Measurements from ENCODE around the gene FOXP4. TPM values are rescaled to one million over a fixed set of nuclear protein-coding genes. Genes with fewer than 3 reads are reported as not detected.

Gene FOXP4
- polyA plus RNA-seq, 1 experiment = 1.9 TPM

GRCh38 chr6:41511443-41512060 is 34.6 kb upstream of the FOXP4 start:
- H3K9me3 ChIP-seq (ENCODE audit: control insufficient read depth, insufficient read depth, low read length) = no peaks in the 10 kb centered on the region
- no peak for DNase-seq (ENCODE audit: low read depth, low spot score)
- TF ChIP-seq, protein P1, sequence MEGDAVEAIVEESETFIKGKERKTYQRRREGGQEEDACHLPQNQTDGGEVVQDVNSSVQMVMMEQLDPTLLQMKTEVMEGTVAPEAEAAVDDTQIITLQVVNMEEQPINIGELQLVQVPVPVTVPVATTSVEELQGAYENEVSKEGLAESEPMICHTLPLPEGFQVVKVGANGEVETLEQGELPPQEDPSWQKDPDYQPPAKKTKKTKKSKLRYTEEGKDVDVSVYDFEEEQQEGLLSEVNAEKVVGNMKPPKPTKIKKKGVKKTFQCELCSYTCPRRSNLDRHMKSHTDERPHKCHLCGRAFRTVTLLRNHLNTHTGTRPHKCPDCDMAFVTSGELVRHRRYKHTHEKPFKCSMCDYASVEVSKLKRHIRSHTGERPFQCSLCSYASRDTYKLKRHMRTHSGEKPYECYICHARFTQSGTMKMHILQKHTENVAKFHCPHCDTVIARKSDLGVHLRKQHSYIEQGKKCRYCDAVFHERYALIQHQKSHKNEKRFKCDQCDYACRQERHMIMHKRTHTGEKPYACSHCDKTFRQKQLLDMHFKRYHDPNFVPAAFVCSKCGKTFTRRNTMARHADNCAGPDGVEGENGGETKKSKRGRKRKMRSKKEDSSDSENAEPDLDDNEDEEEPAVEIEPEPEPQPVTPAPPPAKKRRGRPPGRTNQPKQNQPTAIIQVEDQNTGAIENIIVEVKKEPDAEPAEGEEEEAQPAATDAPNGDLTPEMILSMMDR (IDR thresholded peaks at IDR 0.05; ENCODE audit: low read depth, low read length) = no peak
- CTCF ChIA-PET = no interaction called here
- H3K27ac ChIP-seq (ENCODE audit: low read depth, low read length) = no peak overlapping the region
- POLR2A ChIA-PET = no interaction called here
- peaks cover 17% of the 10 kb centered on the region for H3K27me3 ChIP-seq (ENCODE audit: control insufficient read depth, insufficient read depth, low read length)
- H3K4me3 ChIP-seq (ENCODE audit: low read depth, low read length) = no peak overlapping the region

- no peak overlapping the region for H3K27ac ChIP-seq (ENCODE audit: low read depth, low read length)
- no peak overlapping the region for H3K4me3 ChIP-seq (ENCODE audit: low read depth, low read length)
- TF ChIP-seq, protein P1 (IDR thresholded peaks at IDR 0.05; ENCODE audit: low read depth, low read length) = no peak
- no peak for DNase-seq (ENCODE audit: low read depth, low spot score)
- no peaks in the 10 kb centered on the region for H3K9me3 ChIP-seq (ENCODE audit: control insufficient read depth, insufficient read depth, low read length)
- POLR2A ChIA-PET = no interaction called here
- peaks cover 17% of the 10 kb centered on the region for H3K27me3 ChIP-seq (ENCODE audit: control insufficient read depth, insufficient read depth, low read length)
- CTCF ChIA-PET = no interaction called here
These were observed 34.0 kb upstream of the FOXP4 start for GRCh38 chr6:41512146-41512701.

DNA sequence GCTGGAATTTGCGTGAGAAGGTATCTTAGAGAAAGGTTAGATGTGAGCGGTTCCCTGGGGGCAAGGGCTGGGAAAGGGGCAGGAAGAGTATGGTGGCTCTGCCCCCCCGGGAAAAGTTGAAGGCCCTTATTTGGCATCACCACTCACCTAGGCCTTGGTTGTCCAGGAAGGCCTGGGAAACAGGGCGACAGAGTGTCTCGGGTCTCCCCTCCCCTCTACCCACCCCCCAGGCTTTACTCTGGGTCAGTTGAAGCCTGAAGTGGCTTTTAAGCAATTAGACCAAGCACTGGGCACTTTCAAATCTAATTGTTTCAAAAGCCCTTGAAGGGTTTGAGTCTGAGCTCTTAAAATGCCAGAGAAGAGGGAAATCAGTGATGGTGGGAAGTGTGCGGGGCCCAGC is 30.2 kb upstream of the FOXP4 start:
- no peak overlapping the region for H3K27ac ChIP-seq (ENCODE audit: low read depth, low read length)
- H3K9me3 ChIP-seq (ENCODE audit: control insufficient read depth, insufficient read depth, low read length) = no peaks in the 10 kb centered on the region
- ChIA-PET CTCF (no interaction called here), POLR2A (interaction anchor here (0.6 kb wide), 1 partner anchor 117 kb away, joined by 4 read pairs; no protein-coding TSS in a partner anchor)
- TF ChIP-seq, protein P1 (IDR thresholded peaks at IDR 0.05; ENCODE audit: low read depth, low read length) = no peak
- H3K27me3 ChIP-seq (ENCODE audit: control insufficient read depth, insufficient read depth, low read length) = peaks cover 1% of the 10 kb centered on the region
- no peak for DNase-seq (ENCODE audit: low read depth, low spot score)
- H3K4me3 ChIP-seq (ENCODE audit: low read depth, low read length) = no peak overlapping the region

DNA sequence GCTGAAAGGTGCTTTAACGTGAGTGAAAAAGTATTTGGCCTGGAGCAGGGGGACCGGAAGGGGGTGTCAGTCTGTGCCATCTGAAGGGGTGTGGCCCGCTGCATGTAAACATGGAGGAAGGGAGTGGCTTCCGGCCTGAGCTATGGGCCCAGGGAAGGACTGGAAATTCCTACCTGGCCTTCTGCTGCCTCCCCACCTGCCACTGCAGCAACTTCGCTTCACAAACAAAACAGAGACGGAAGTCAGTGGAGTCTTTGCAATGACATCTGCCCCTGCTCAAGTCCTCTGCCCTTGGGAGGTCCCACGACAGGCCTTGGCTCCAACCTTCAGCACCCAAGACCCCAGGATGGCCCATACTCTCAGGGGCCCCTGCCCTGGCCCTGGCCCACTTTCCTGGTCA is 28.1 kb upstream of the FOXP4 start:
- TF ChIP-seq, protein P1 (IDR thresholded peaks at IDR 0.05; ENCODE audit: low read depth, low read length) = no peak
- CTCF ChIA-PET = no interaction called here
- POLR2A ChIA-PET = no interaction called here

GRCh38 chr6:41519305-41519744 is 26.9 kb upstream of the FOXP4 start:
- TF ChIP-seq, protein P1 (IDR thresholded peaks at IDR 0.05; ENCODE audit: low read depth, low read length) = no peak
- Histone ChIP-seq H3K27ac (ENCODE audit: low read depth, low read length) (no peak overlapping the region), H3K4me3 (ENCODE audit: low read depth, low read length) (no peak overlapping the region), H3K27me3 (ENCODE audit: control insufficient read depth, insufficient read depth, low read length) (peaks cover 20% of the 10 kb centered on the region), H3K9me3 (ENCODE audit: control insufficient read depth, insufficient read depth, low read length) (no peaks in the 10 kb centered on the region)
- ChIA-PET POLR2A (interaction anchor here (0.6 to 0.7 kb wide), 2 partner anchors 14 to 89 kb away, joined by 3 to 5 read pairs; no protein-coding TSS in a partner anchor), CTCF (interaction anchor here (1.6 kb wide), 1 partner anchor 95 kb away, joined by 4 read pairs; no protein-coding TSS in a partner anchor)
- DNase-seq (ENCODE audit: low read depth, low spot score) = no peak

More for the DNA sequence above, 28.1 kb upstream of the FOXP4 start:
- no peaks in the 10 kb centered on the region for H3K9me3 ChIP-seq (ENCODE audit: control insufficient read depth, insufficient read depth, low read length)
- DNase-seq (ENCODE audit: low read depth, low spot score) = no peak
- no peak overlapping the region for H3K4me3 ChIP-seq (ENCODE audit: low read depth, low read length)
- H3K27me3 ChIP-seq (ENCODE audit: control insufficient read depth, insufficient read depth, low read length) = peaks cover 13% of the 10 kb centered on the region
- no peak overlapping the region for H3K27ac ChIP-seq (ENCODE audit: low read depth, low read length)
